HEK293 (cell line): Measurements from ENCODE around the gene LRP10.
"Not testable (repeated sequence)": the region's sequence is repeated elsewhere in the genome, so short reads cannot be mapped to it uniquely, and the experiment has no call there.

Source experiments
- CTCF ChIA-PET: fragments of 350-600 bp; formaldehyde crosslinking; extraction: SDS; loops from one replicate; lab custom pipeline; 2021; ENCODE audit warnings: antibody characterized with exemption; lab: Yijun Ruan, JAX
- POLR2A ChIA-PET: fragments of 300-600 bp; formaldehyde crosslinking; extraction: SDS; loops from one replicate; lab custom pipeline; 2020; ENCODE audit warnings: antibody characterized with exemption, inconsistent platforms; lab: Yijun Ruan, JAX
- H3K27ac ChIP-seq: fragments of 200-500 bp; sonication (Bioruptor generic); 2 replicates; pipeline ENCODE4 v1.5.1; 2014; ENCODE audit warnings: low read depth, low read length, control low read depth, inconsistent platforms; ENCODE audit errors: extremely low read depth
- H3K36me3 ChIP-seq, 2 experiments: fragments of 200-500 bp in 1 of 2; sonication (Bioruptor generic) in 1 of 2; 1 replicate in 1 of 2; 2 replicates in 1 of 2; pipeline ENCODE4 v1.5.1; 2014 to 2017; ENCODE audit warnings: inconsistent platforms in 2 of 2, low read length in 2 of 2; ENCODE audit not compliant: control insufficient read depth in 2 of 2, insufficient read depth in 1 of 2
- H3K4me1 ChIP-seq: fragments of 200-500 bp; sonication (Bioruptor generic); 2 replicates; pipeline ENCODE4 v1.5.1; 2014; ENCODE audit warnings: mild to moderate bottlenecking, low read length, inconsistent platforms; ENCODE audit not compliant: control insufficient read depth, insufficient read depth
- H3K4me3 ChIP-seq: 2 replicates; pipeline ENCODE4 v1.5.1; 2011; ENCODE audit warnings: low read depth, mild to moderate bottlenecking, control low read depth, low read length, moderate library complexity
- H3K9me3 ChIP-seq: fragments of 200-500 bp; sonication (Bioruptor generic); 2 replicates; pipeline ENCODE4 v1.5.1; 2014; ENCODE audit warnings: low read depth, low read length, inconsistent platforms; ENCODE audit not compliant: control insufficient read depth, insufficient read depth
- CTCF ChIP-seq: fragments of 450-650 bp; formaldehyde crosslinking; IDR thresholded peaks from 2 replicates; pipeline ENCODE4 v1.5.1; 2016; ENCODE audit warnings: missing biosample characterization, missing genetic modification characterization
- GLI4 ChIP-seq: fragments of 450-650 bp; formaldehyde crosslinking; IDR thresholded peaks from 2 replicates; pipeline ENCODE4 v1.5.1; 2016; ENCODE audit warnings: missing biosample characterization, missing genetic modification characterization
- GLIS1 ChIP-seq: fragments of 450-650 bp; formaldehyde crosslinking; IDR thresholded peaks from 2 replicates; pipeline ENCODE4 v1.5.1; 2016; ENCODE audit warnings: missing biosample characterization, missing genetic modification characterization
- GLIS2 ChIP-seq: fragments of 450-650 bp; formaldehyde crosslinking; IDR thresholded peaks from 2 replicates; pipeline ENCODE4 v1.5.1; 2016; ENCODE audit warnings: missing biosample characterization, missing genetic modification characterization
- KLF7 ChIP-seq: fragments of 450-650 bp; formaldehyde crosslinking; IDR thresholded peaks from 2 replicates; pipeline ENCODE4 v1.5.1; 2016; ENCODE audit warnings: missing biosample characterization, missing genetic modification characterization, borderline replicate concordance
- PATZ1 ChIP-seq: fragments of 450-650 bp; formaldehyde crosslinking; IDR thresholded peaks from 2 replicates; pipeline ENCODE4 v1.5.1; 2016; ENCODE audit warnings: missing biosample characterization, missing genetic modification characterization
- PBX3 ChIP-seq: sonication (generic); formaldehyde crosslinking; IDR thresholded peaks from 2 replicates; pipeline ENCODE4 v1.8.1; 2022; ENCODE audit warnings: mild to moderate bottlenecking, moderate library complexity, missing genetic modification reagents
- REST ChIP-seq: fragments of 450-650 bp; formaldehyde crosslinking; IDR thresholded peaks from 2 replicates; pipeline ENCODE4 v1.5.1; 2016; ENCODE audit warnings: missing biosample characterization, missing genetic modification characterization
- WT1 ChIP-seq: fragments of 450-650 bp; formaldehyde crosslinking; IDR thresholded peaks from 2 replicates; pipeline ENCODE4 v1.5.1; 2016; ENCODE audit warnings: missing biosample characterization, missing genetic modification characterization
- ZNF133 ChIP-seq: fragments of 450-650 bp; formaldehyde crosslinking; IDR thresholded peaks from 2 replicates; pipeline ENCODE4 v1.5.1; 2016; ENCODE audit warnings: missing biosample characterization, missing genetic modification characterization
- ZNF175 ChIP-seq: fragments of 450-650 bp; formaldehyde crosslinking; IDR thresholded peaks from 2 replicates; pipeline ENCODE4 v1.5.1; 2016; ENCODE audit warnings: missing biosample characterization, missing genetic modification characterization
- ZNF26 ChIP-seq: fragments of 450-650 bp; formaldehyde crosslinking; IDR thresholded peaks from 2 replicates; pipeline ENCODE4 v1.5.1; 2016; ENCODE audit warnings: missing biosample characterization, missing genetic modification characterization
- ZNF366 ChIP-seq: fragments of 450-650 bp; formaldehyde crosslinking; conservative IDR thresholded peaks from 2 replicates; pipeline ENCODE4 v1.5.1; 2016; ENCODE audit warnings: missing biosample characterization, missing genetic modification characterization
- ZNF391 ChIP-seq: fragments of 450-650 bp; formaldehyde crosslinking; IDR thresholded peaks from 2 replicates; pipeline ENCODE4 v1.5.1; 2016; ENCODE audit warnings: low read depth, missing biosample characterization, missing genetic modification characterization, borderline replicate concordance
- ZNF394 ChIP-seq: fragments of 450-650 bp; formaldehyde crosslinking; IDR thresholded peaks from 2 replicates; pipeline ENCODE4 v1.5.1; 2016; ENCODE audit warnings: missing biosample characterization, missing genetic modification characterization, mild to moderate bottlenecking, moderate library complexity, borderline replicate concordance
- ZNF398 ChIP-seq: fragments of 450-650 bp; formaldehyde crosslinking; IDR thresholded peaks from 2 replicates; pipeline ENCODE4 v1.5.1; 2017; ENCODE audit warnings: missing biosample characterization, missing genetic modification characterization
- ZNF473 ChIP-seq: fragments of 450-650 bp; formaldehyde crosslinking; IDR thresholded peaks from 2 replicates; pipeline ENCODE4 v1.5.1; 2017; ENCODE audit warnings: missing biosample characterization, missing genetic modification characterization
- ZNF48 ChIP-seq: fragments of 450-650 bp; formaldehyde crosslinking; IDR thresholded peaks from 2 replicates; pipeline ENCODE4 v1.5.1; 2016; ENCODE audit warnings: missing biosample characterization, missing genetic modification characterization
- ZNF596 ChIP-seq: fragments of 450-650 bp; IDR thresholded peaks from 2 replicates; pipeline ENCODE4 v1.5.0; 2018; ENCODE audit warnings: missing biosample characterization, mild to moderate bottlenecking, missing genetic modification characterization, moderate library complexity
- ZNF600 ChIP-seq: fragments of 450-650 bp; formaldehyde crosslinking; IDR thresholded peaks from 2 replicates; pipeline ENCODE4 v1.5.1; 2016; ENCODE audit warnings: missing biosample characterization, missing genetic modification characterization
- ZNF610 ChIP-seq: fragments of 450-650 bp; formaldehyde crosslinking; IDR thresholded peaks from 2 replicates; pipeline ENCODE4 v1.5.1; 2016; ENCODE audit warnings: missing biosample characterization, missing genetic modification characterization, borderline replicate concordance
- ZNF629 ChIP-seq: fragments of 450-650 bp; formaldehyde crosslinking; IDR thresholded peaks from 2 replicates; pipeline ENCODE4 v1.5.1; 2017; ENCODE audit warnings: missing biosample characterization, missing genetic modification characterization
- ZNF660 ChIP-seq: fragments of 450-650 bp; IDR thresholded peaks from 2 replicates; pipeline ENCODE4 v1.5.1; 2018; ENCODE audit warnings: missing biosample characterization, mild to moderate bottlenecking, missing genetic modification characterization
- ZNF704 ChIP-seq: fragments of 450-650 bp; formaldehyde crosslinking; IDR thresholded peaks from 2 replicates; pipeline ENCODE4 v1.5.1; 2016; ENCODE audit warnings: missing biosample characterization, missing genetic modification characterization
- ZNF791 ChIP-seq: fragments of 450-650 bp; formaldehyde crosslinking; IDR thresholded peaks from 2 replicates; pipeline ENCODE4 v1.5.1; 2016; ENCODE audit warnings: missing biosample characterization, missing genetic modification characterization

The LRP10 gene

GRCh38 chr14:22824711-22825359 is 46.7 kb upstream of the LRP10 start (continued):
- no peak for TF ChIP-seq REST
- TF ChIP-seq GLIS2: no peak
- TF ChIP-seq ZNF175 (tag by site-specific recombination): no peak
- no peak for TF ChIP-seq PBX3 (CRISPR knock-in tag)
- TF ChIP-seq KLF7 (tag by site-specific recombination): no peak
- no peak for TF ChIP-seq ZNF26 (tag by site-specific recombination)
- TF ChIP-seq CTCF: no peak
- peak; percentile 68 for TF ChIP-seq ZNF366
- peak; percentile 94 for TF ChIP-seq ZNF629 (tag by site-specific recombination)
- no peak for TF ChIP-seq ZNF791
- no peak for TF ChIP-seq ZNF660 (tag by site-specific recombination)
- TF ChIP-seq ZNF48 (tag by site-specific recombination): no peak
- no peak for TF ChIP-seq ZNF473
- no peak for TF ChIP-seq ZNF133 (tag by site-specific recombination)
- TF ChIP-seq ZNF600 (tag by site-specific recombination): no peak
- TF ChIP-seq ZNF596 (tag by site-specific recombination): no peak
- TF ChIP-seq GLI4: no peak
- TF ChIP-seq ZNF391 (tag by site-specific recombination): no peak
- TF ChIP-seq PATZ1 (tag by site-specific recombination): peak; percentile 32; the same call in 1 of the 2 replicates
- TF ChIP-seq ZNF394 (tag by site-specific recombination): no peak
- TF ChIP-seq ZNF398: no peak
- TF ChIP-seq WT1 (tag by site-specific recombination): no peak
- TF ChIP-seq ZNF704 (tag by site-specific recombination): no peak
- no peak for TF ChIP-seq ZNF610 (tag by site-specific recombination)
- TF ChIP-seq GLIS1 (tag by site-specific recombination): peak; percentile 48

GRCh38 chr14:22829076-22829660 is 42.4 kb upstream of the LRP10 start:
- H3K9me3 ChIP-seq, H3K27ac ChIP-seq, H3K4me1 ChIP-seq, H3K4me3 ChIP-seq: not testable (repeated sequence)
- ChIA-PET CTCF (interaction anchor here (0.9 to 2.7 kb wide), 4 partner anchors 9 to 25 kb away, joined by 3 to 9 read pairs (median 4); no protein-coding TSS in a partner anchor), POLR2A (interaction anchor here (0.7 kb wide), 1 partner anchor 155 kb away, joined by 3 read pairs; no protein-coding TSS in a partner anchor)
- H3K36me3 ChIP-seq: peaks cover 23 to 26% of the 10 kb centered on the region in 2 experiments; a peak in 2 of 3 replicates
